UCSD-AML1 (cell line): Measurements from ENCODE around the gene SRRM3.
"Not testable (repeated sequence)": the region's sequence is repeated elsewhere in the genome, so short reads cannot be mapped to it uniquely, and the experiment has no call there.

Experiments
- DNase-seq: peaks from one replicate; lab custom pipeline; 2025; ENCODE audit not compliant: unreplicated experiment; lab: John Stamatoyannopoulos, UW

The SRRM3 gene

DNA sequence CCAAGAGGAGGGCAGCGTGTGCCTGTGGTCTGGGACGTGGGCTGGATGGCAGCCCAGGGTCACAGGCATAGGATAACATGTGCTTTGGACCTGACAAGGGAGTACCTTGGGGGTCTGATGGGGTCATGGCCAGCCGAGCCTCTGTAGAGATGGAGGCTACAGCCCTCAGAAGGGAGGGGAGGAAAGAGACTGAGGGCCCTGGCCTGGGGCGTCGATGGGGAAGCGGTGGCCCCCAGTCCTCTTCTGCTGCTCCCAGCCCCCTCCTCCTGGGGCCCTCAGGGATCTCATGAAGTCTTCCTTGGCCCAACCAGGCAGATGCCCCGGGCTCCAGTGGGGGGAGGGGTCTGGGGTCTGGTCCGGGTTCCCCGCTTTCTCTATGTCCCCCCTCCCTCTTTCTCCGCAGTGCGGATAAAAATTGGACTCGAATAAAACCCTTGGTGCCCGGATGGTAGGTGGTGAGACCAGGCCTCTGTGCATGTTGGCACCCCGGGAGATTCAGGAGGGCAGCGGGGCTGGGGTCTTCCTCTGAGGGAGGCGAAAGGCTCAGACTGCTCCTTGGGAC, 85.2 kb downstream of the SRRM3 start:
- no peak for DNase-seq

DNA sequence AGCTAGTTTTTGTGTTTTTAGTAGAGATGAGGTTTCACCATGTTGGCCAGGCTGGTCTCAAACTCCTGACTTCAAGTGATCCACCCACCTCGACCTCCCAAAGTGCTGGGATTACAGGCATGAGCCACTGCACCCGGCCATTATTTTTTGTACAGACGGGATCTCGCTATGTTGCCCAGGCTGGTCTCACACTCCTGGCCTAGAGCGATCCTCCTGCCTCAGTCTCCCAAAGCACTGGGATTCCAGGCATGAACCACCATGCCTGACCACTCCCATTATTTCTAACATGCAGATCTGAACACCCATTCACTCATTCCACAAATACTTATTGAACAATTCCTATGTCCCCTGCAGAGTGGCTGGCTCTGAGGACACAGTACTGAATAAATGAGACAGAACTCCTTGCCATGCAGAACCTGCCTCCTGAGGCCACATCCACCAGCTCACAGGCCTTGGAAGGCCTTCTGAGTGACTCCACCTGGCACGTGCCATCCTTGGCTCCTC, 89.2 kb downstream of the SRRM3 start:
- DNase-seq = not testable (repeated sequence)

DNA sequence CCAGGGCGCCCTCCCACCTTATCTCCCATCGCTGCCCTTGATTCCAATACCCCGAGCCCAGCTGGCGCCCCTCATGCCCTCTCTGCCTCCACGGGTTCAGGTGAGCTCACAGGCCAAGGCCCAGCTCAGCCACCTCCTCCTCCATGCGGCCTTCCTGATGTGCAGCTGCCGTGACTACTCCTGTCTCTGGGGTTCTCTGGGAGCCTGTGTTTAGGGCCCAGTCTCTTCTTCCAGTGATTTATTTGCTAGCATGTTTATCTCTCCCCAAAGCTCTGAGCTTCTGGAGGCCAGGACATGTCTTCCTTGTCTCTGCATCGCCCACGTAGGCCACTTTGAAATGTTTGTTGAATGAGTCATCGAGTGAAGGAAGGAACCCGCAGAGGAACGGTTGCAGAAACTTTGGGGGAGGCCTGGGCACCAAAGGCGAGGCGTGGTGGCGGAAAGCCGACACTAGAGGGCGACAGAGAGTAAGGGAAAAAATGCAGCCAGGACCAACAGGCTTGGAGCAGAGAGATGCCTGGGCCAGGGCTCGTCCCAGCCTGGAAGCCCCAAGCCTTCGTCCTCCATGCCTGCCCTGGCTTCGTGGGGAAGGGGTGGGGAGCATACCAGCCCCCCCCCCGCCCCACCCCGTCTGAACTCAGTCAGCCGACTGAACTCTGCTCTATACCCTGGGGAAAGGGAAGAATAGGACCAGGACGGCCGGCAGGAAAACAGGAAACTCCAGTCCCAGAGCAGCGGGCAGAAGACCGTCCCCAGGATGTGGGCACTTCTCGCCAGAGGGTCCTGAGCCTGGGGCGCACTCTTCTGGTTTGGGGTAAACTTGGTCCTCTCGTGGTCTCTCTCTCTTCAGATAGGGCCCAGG, 89.9 kb downstream of the SRRM3 start:
- DNase-seq = peak; percentile 87

DNA sequence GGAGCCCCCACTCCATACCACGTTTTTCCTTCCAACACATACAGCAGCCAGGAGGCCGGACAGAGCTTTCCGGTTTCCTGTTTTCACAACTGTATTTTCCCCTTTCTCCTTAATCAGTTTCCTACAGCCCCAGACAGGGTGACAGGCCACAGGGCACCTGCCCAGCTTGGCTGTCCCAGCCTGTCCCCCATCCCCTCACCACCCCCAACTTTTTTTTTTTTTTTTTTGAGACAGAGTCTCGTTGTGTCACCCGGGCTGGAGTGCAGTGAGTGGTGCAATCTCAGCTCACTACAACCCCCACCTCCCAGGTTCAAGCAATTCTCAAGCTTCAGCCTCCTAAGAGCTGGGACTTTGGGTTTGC, 90.5 kb downstream of the SRRM3 start:
- no peak for DNase-seq

DNA sequence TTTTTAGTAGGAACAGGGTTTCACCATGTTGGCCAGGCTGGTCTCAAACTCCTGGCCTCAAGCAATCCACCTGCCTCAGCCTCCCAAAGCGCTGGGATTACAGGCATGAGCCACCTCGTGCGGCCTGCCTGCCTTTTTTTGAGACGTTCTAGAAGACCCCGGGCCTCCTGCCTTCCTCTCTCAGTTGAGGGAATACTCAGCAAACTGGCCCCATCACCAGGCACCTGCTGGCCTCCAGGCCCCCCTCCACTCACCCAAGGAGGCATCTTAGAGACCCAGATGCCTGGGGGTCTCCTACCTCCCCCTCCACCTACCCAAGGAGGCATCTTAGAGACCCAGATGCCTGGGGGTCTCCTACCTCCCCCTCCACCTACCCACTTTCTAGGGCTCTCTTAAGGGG, 91.2 kb downstream of the SRRM3 start:
- not testable (repeated sequence) for DNase-seq

DNA sequence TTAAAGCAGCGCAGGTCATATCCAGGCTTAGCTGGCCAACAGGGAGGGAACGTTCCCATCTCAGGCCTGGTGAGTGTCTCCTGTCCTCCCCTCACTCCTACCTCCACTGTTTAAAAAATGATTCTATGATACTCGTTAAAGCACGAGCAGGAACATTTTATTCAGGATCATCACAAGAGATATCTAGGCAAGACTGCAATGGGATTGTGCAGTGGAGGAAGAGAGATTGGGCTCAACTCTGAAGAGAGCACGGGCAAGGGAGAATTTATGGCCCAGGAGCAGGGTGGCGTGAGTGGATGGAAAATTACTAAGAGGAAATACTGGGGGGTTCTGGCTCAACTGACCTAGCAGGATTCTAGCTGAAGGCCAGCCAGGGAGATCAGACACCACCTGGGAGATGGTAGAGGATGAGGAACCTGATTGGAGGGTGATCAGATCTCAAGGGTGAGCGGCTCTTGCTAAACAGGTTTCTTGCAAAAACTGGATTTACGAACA, 91.8 kb downstream of the SRRM3 start:
- no peak for DNase-seq

DNA sequence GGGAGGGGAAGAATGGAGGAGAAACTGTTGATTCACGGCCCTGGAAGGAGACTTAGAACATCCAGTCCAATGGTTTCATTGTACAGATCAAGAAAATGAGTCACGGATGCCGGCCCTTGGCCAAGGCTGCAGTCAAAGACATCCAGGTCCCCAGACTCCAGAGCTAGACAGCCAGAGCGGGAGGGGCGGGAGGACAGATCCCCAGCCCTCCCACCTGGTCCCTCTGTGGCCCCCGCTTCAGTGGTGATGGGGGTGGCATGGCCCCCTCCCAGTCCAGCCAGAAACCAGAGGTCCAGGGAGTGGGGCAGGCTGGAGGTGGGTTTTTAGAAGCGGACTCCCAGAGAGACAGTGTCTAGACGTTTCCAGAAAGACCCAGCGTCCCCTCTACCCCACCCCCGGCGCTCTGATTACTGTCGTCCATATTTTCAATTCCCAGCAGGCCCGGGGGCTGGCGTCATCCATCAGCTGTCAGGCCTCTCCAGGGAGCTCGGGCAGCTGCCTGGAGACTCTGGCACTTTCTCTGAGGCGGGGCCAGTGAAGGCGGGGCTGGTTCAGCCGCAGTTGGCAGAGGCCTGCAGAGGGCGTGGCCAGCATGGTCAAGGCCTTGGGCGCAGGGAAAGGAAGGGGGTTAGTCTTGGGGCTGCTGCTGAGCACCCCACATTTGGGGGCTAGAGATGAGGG, 92.8 kb downstream of the SRRM3 start:
- no peak for DNase-seq

DNA sequence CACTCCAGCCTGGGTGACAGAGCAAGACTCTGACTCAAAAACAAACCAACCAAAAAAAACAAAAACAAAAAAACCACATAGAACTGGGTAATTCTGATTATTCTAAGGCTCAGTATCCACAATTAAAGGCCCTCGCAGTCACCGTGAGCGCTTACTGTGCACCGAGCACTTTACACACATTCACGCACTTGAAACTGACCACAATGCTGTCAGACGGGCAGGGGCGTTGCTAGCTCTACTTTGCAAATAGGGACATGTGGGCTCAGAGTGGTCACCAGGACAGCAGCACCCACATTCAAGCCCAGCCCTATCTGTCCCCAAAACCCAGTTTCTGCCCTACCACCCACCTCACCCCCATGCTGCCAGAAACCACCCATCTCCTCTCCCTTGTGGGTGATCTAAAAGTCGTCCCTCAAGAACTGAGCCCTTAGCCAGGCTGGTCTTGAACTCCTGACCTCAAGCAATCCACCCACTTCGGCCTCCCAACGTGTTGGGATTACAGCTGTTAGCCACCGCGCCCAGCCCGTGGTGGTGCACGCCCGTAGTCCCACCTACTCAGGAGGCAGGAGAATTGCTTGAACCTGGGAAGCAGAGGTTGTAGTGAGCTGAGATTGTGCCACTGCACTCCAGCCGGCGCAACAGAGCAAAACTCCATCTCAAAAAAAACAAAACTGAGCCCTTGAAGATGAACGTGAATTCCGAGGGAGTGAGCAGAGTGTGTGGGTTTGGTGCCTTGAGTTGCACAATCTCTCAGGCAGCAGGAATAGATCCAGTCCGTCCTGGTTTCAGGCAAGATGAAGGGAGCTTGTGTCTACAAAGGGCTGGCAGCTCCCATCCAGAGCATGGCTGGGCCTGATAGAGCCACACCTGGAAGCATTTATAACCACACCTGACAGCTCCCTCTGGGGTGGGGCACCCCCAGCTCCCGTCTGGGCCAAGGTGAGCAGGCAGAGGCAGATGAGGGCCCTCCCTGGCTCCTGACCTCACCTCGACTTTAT, 95.3 kb downstream of the SRRM3 start:
- no peak for DNase-seq

DNA sequence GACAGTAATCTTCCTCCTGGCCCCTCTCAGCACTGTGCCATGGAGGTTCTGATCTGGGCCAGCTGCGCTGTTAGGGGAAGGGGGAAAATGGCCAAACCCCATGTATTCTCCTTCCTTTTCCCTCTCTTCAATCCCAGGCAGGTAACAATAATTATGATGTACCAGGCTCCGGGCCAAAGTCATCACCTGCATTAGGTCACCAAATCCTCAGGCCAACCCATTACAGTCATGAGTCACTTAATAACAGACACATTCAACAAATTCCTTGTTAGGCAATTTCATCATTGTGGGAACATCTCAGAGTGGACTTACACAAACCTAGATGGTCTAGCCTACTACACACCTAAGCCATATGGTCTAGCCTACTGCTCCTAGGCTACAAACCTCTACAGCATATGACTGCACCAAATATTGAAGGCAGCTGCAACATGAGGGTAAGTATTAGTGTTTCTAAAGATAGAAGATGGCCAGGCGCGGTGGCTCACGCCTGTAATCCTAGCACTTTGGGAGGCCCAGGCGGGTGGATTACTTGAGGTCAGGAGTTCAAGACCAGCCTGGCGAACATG, 98.6 kb downstream of the SRRM3 start:
- no peak for DNase-seq

DNA sequence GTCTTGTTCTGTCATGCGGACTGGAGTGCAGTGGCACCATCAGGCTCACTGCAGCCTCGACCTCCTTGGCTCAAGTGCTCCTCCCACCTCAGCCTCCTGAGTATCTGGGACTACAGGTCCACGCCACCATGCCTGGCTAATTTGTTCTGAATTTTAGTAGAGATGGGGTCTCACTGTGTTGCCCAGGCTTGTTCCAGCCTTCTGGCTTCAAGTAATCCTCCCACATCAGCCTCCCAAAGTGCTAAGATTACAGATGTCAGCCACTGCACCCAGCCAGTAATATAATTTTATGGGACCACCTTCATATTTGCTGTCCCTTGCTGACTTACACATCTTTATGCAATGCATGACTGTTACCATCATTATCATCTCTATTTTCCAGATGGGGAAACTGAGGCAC, 99.3 kb downstream of the SRRM3 start:
- DNase-seq = no peak

DNA sequence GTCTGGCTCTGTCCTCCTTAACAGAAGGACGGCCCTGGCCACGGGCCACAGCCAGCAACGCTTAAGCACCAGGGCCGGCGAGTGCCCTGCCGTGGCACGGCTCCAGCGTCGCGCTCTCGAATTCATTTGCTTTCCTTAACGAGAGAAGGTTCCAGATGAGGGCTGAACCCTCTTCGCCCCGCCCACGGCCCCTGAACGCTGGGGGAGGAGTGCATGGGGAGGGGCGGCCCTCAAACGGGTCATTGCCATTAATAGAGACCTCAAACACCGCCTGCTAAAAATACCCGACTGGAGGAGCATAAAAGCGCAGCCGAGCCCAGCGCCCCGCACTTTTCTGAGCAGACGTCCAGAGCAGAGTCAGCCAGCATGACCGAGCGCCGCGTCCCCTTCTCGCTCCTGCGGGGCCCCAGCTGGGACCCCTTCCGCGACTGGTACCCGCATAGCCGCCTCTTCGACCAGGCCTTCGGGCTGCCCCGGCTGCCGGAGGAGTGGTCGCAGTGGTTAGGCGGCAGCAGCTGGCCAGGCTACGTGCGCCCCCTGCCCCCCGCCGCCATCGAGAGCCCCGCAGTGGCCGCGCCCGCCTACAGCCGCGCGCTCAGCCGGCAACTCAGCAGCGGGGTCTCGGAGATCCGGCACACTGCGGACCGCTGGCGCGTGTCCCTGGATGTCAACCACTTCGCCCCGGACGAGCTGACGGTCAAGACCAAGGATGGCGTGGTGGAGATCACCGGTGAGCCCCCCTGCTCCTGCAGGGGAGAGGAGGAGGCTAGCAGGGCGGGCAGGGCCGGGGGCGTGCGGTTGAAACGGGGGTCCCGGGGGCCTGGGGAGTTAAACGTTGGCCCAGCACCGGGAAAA, 100.9 kb downstream of the SRRM3 start, which contains the start of gene HSPB1:
Gene HSPB1 (plus strand): TSS at position 327 of the 855 bp plus-strand sequence. CDS start 40 bp downstream, at position 367.
- peak; percentile 85 for DNase-seq

DNA sequence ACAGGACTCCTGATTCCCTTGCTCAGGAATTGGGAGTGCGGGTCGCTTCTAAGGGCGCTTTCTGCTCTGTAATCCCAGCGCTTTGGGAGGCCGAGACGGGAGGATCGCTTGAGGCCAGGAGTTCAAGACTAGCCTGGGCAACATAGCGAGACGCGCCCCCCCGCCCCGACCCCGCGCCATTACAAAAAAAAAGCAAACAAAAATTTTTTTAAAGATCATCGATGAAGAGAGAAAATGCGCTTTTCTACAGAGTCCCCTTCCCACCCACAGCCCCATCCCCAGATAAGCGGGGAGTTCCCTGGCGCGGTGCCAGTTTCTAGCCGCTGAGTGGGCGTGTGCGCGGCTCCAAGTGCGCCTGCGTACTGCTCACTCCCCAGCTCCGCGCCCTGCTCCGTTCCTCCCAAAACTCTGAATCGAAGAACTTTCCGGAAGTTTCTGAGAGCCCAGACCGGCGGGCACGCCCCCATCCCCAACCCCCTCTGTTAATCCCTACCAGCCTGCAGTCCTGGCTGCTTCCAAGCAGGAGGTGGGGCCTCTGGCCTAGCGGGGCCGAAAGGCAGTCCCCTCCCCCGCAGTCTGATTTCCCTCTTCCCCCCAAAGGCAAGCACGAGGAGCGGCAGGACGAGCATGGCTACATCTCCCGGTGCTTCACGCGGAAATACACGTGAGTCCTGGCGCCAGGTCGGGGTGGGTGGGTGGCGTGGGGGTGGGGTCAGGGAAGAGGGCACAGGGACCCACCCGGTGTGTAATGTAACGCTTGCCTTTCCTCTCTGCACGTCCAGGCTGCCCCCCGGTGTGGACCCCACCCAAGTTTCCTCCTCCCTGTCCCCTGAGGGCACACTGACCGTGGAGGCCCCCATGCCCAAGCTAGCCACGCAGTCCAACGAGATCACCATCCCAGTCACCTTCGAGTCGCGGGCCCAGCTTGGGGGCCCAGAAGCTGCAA, 101.8 kb downstream of the SRRM3 start:
- peak; percentile 83 for DNase-seq

DNA sequence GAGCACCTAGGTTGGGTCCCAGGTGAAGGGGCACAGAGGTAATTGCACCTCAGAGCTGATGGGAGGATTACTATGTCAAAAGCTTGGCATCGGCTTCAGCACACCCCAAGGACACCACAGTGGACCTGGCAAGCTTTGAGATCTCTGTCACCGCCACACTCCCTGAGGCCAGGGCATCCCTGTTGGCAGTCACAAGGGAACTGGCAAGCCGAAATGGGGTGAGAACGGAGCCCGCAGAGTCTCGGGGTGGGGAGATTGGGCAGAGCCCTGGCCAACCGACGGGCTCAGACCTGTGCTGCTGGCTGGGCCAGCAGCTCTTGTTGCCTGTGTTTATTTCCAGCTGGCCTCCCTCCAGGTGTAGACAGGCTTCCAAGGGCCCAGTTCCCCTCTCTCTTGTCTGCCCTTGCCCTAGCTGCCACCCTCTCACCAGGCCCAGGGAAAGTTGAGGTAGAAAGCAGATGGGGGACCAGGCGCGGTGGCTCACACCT, 103.2 kb downstream of the SRRM3 start:
- DNase-seq = no peak

DNA sequence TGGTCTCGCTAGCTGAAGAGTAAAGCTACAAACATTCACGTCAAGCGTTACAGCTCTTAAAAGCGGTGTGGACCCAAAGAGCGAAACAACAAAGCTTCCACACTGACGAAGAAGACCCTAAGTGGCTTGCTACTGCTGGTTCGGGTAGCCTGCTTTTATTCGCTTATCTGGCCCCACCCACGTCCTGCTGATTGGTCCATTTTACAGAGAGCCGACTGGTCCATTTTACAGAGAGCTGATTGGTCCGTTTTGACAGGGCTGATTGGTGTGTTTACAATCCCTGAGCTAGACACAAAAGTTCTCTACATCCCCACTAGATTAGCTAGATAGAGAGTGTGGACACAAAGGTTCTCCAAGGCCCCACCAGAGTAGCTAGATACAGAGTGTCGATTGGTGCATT, 107.2 kb downstream of the SRRM3 start:
- DNase-seq = not testable (repeated sequence)

DNA sequence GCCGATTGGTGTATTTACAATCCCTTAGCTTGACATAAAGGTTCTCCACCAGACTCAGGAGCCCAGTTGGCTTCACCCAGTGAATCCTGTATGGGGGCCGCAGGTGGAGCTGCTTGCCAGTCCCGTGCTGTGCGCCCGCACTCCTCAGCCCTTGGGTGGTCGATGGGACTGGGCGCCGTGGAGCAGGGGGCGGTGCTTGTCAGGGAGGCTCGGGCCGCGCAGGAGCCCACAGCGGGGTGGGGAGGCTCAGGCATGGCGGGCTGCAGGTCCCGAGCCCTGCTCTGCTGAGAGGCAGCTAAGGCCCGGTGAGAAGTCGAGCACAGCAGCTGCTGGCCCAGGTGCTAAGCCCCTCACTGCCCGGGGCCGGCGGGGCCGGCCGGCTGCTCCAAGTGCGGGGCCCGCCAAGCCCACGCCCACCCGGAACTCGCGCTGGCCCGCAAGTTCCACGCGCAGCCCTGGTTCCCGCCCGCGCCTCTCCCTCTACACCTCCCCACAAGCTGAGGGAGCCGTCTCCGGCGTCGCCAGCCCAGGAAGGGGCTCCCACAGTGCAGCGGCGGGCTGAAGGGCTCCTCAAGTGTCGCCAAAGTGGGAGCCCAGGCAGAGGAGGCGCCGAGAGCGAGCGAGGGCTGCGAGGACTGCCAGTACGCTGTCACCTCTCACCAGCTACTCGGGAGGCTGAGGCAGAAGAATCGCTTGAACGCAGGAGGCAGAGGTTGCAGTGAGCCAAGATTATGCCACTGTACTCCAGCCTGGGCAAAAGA, 107.8 kb downstream of the SRRM3 start:
- not testable (repeated sequence) for DNase-seq

DNA sequence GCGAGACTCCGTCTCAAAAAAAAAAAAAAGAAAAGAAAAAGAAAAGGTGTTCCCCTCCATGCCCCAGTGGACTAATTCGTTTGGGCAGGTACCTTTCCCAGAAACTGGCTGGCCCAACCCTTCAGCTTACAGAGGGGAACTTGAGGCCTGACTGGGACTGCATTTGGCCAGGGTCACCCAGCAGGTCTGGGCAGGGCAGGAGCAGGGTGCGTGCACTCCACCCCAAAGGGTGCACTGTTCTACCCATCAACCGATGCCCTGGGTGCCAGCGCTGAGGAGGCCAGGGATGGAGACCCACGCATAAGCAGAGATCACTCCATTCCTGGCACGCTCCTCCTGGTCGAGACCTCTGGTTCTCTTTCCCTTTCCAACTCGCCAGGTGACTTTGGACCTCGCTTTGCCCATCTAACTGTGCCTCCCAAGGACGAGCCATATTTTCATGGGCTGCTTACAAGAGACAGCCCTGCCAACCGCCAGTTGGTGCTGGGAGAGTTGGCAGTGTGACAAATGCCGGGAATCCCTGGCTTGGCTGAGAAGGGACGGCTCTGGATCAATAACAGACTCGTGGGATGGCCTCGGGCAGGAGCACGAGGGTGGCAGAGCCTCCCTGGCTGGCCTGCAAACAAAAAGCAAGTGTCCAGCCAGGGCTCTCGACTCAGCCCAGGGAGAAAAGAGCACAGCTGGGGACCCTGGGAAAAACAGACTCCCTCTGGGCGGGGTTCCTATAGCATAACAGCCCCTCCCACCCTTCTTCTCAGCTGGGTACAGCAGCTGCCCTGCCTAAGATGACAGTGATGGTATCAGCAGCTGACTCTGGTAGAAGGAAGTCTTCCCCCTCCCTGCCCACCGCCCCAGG, 108.6 kb downstream of the SRRM3 start:
- no peak for DNase-seq
